ENCODE results near the gene EIF2AK3.

The EIF2AK3 gene

GRCh38 chr2:88545118-88545517, 82.1 kb downstream of the EIF2AK3 start:
- no peak overlapping the region for H3K4me3 ChIP-seq (ENCODE audit: low read depth, low read length)

GRCh38 chr2:88543541-88544057, 83.7 kb downstream of the EIF2AK3 start:
- no peak overlapping the region for H3K4me3 ChIP-seq (ENCODE audit: low read depth, low read length)

GRCh38 chr2:88542668-88543067, 84.6 kb downstream of the EIF2AK3 start:
- H3K4me3 ChIP-seq (ENCODE audit: low read depth, low read length) = no peak overlapping the region

- no peak overlapping the region for H3K4me3 ChIP-seq (ENCODE audit: low read depth, low read length)
These were observed 86.9 kb downstream of the EIF2AK3 start for GRCh38 chr2:88540346-88540745.

GRCh38 chr2:88538362-88538917, 88.8 kb downstream of the EIF2AK3 start:
- H3K4me3 ChIP-seq (ENCODE audit: low read depth, low read length) = no peak overlapping the region

- no peak overlapping the region for H3K4me3 ChIP-seq (ENCODE audit: low read depth, low read length)
These were observed 89.6 kb downstream of the EIF2AK3 start for GRCh38 chr2:88537640-88538039.

- H3K4me3 ChIP-seq (ENCODE audit: low read depth, low read length) = no peak overlapping the region
These were observed 97.2 kb downstream of the EIF2AK3 start for GRCh38 chr2:88530081-88530480.

- no peak overlapping the region for H3K4me3 ChIP-seq (ENCODE audit: low read depth, low read length)
These were observed 105.7 kb downstream of the EIF2AK3 start for GRCh38 chr2:88521445-88522073.

GRCh38 chr2:88517759-88518201, 109.5 kb downstream of the EIF2AK3 start:
- no peak overlapping the region for H3K4me3 ChIP-seq (ENCODE audit: low read depth, low read length)
